Osteoblast (primary cell): ENCODE results near the gene PABPN1. TPM values are rescaled to one million over a fixed set of nuclear protein-coding genes. Genes with fewer than 3 reads are reported as not detected.

Experiments
- DNase-seq: peaks from one replicate; pipeline ENCODE4 v3.0.0; 2011; ENCODE audit warnings: low spot score, mixed read lengths; ENCODE audit not compliant: insufficient read length; ENCODE audit errors: missing footprints
- H2AFZ ChIP-seq: 2 replicates; pipeline ENCODE4 v1.6.0; 2011; ENCODE audit warnings: mild to moderate bottlenecking, low read length
- H3K27ac ChIP-seq: 2 replicates; pipeline ENCODE4 v1.5.1; 2011; ENCODE audit warnings: mild to moderate bottlenecking, low read depth, low read length, moderate library complexity
- H3K27me3 ChIP-seq: 2 replicates; pipeline ENCODE4 v1.6.0; 2012; ENCODE audit warnings: mild to moderate bottlenecking, control low read depth, inconsistent platforms, low read length, moderate library complexity; ENCODE audit not compliant: insufficient read depth
- H3K36me3 ChIP-seq: 2 replicates; pipeline ENCODE4 v1.5.1; 2011; ENCODE audit warnings: mild to moderate bottlenecking, low read length, control low read depth, moderate library complexity; ENCODE audit not compliant: insufficient read depth
- H3K4me1 ChIP-seq: 2 replicates; pipeline ENCODE4 v1.5.1; 2011; ENCODE audit warnings: mild to moderate bottlenecking, low read length, control low read depth, moderate library complexity; ENCODE audit not compliant: insufficient read depth
- H3K4me2 ChIP-seq: 2 replicates; pipeline ENCODE4 v1.6.0; 2011; ENCODE audit warnings: mild to moderate bottlenecking, low read length; ENCODE audit not compliant: insufficient read depth
- H3K4me3 ChIP-seq: fragments of 200-600 bp; sonication (generic); 3 replicates; pipeline ENCODE4 v1.5.1; 2012; ENCODE audit warnings: mild to moderate bottlenecking, low read length, inconsistent platforms; ENCODE audit not compliant: insufficient read depth
- H3K79me2 ChIP-seq: 2 replicates; pipeline ENCODE4 v1.6.0; 2012; ENCODE audit warnings: mild to moderate bottlenecking, low read length, control low read depth, inconsistent platforms; ENCODE audit not compliant: insufficient read depth
- H3K9me3 ChIP-seq: 2 replicates; pipeline ENCODE4 v1.5.1; 2011; ENCODE audit warnings: low read depth, low read length, control low read depth
- H4K20me1 ChIP-seq: 2 replicates; pipeline ENCODE4 v1.6.0; 2012; ENCODE audit warnings: mild to moderate bottlenecking, low read length, control low read depth; ENCODE audit not compliant: insufficient read depth
- total RNA-seq: library from RNA; depleted of rRNA; stranded (reverse); fragments of >200 nt; gene quantifications from 2 replicates; pipeline ENCODE4 v1.2.3, GENCODE V29; 2012
- TF ChIP-seq, protein P1 (sequence below): IDR thresholded peaks from 2 replicates; pipeline ENCODE4 v1.5.1; 2011; ENCODE audit warnings: mild to moderate bottlenecking, low read depth, low read length, moderate library complexity; ENCODE audit errors: extremely low read depth

Gene PABPN1
- total RNA-seq, 1 donor: 42.3 TPM

DNA sequence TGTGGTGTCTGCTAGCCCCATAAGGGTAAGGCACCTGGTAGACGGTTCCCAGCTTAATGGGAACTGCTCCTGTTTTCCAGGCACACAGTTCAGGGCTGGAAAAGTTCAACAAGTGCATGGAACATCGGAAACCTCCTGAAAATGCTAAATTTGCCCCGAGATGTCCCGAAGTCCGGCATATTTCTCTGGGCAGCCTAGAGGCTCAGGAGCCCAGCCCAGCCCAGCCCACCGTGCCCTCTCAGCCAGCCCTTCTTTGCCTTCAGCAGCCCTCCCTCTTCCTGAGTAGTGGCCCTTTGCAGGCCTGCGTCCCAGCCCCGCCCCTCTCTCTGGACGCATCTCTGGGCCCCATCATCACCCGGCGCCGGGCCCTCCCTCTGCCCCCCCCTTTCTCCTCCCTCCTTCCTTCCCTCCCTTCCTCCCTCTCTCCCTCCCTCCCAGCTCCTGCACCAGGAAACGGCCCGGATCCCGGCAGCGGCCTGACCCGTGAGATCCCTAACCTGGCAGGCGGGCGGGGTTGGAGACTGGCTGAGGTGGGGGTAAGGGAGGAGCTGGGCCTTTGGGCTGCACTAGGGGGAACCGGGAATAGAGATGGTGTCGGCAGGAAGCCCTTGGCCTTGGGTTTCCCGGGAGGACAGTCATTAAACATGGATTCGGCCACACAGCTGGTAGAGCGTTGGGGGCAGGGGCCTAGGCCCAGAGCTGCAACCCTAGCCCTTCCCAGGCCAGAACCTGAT, 14.7 kb upstream of the PABPN1 start, which contains the start of gene BCL2L2:
Gene BCL2L2 (plus strand): TSS at position 422 of the 734 bp plus-strand sequence. CDS start 935 bp downstream, outside the sequence.
- H3K4me2 ChIP-seq: peak within 1 kb of the TSS; percentile 82
- peaks cover 31% of the 10 kb centered on the region for H3K36me3 ChIP-seq
- TF ChIP-seq, protein P1, sequence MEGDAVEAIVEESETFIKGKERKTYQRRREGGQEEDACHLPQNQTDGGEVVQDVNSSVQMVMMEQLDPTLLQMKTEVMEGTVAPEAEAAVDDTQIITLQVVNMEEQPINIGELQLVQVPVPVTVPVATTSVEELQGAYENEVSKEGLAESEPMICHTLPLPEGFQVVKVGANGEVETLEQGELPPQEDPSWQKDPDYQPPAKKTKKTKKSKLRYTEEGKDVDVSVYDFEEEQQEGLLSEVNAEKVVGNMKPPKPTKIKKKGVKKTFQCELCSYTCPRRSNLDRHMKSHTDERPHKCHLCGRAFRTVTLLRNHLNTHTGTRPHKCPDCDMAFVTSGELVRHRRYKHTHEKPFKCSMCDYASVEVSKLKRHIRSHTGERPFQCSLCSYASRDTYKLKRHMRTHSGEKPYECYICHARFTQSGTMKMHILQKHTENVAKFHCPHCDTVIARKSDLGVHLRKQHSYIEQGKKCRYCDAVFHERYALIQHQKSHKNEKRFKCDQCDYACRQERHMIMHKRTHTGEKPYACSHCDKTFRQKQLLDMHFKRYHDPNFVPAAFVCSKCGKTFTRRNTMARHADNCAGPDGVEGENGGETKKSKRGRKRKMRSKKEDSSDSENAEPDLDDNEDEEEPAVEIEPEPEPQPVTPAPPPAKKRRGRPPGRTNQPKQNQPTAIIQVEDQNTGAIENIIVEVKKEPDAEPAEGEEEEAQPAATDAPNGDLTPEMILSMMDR: no peak
- peak within 1 kb of the TSS; percentile 95 for H2AFZ ChIP-seq
- peak within 1 kb of the TSS; percentile 81 for H3K4me3 ChIP-seq
- H3K9me3 ChIP-seq: no peaks in the 10 kb centered on the region
- H3K27ac ChIP-seq: peak within 1 kb of the TSS; percentile 89
- peaks cover 47% of the 10 kb centered on the region for H3K4me1 ChIP-seq
- DNase-seq: peak; percentile 95
- peaks cover 49% of the 10 kb centered on the region for H3K79me2 ChIP-seq
- H3K27me3 ChIP-seq: no peaks in the 10 kb centered on the region
- peaks cover 38% of the 10 kb centered on the region for H4K20me1 ChIP-seq

GRCh38 chr14:23307146-23307530, 14.1 kb upstream of the PABPN1 start:
- peak; percentile 83 for DNase-seq
- H2AFZ ChIP-seq: peak overlapping the region; percentile 95
- peaks cover 54% of the 10 kb centered on the region for H3K79me2 ChIP-seq
- peak overlapping the region; percentile 89 for H3K27ac ChIP-seq
- H3K9me3 ChIP-seq: no peaks in the 10 kb centered on the region
- peak overlapping the region; percentile 82 for H3K4me2 ChIP-seq
- peak overlapping the region; percentile 81 for H3K4me3 ChIP-seq
- TF ChIP-seq, protein P1: no peak
- H4K20me1 ChIP-seq: peaks cover 38% of the 10 kb centered on the region
- peaks cover 32% of the 10 kb centered on the region for H3K36me3 ChIP-seq
- H3K4me1 ChIP-seq: peaks cover 44% of the 10 kb centered on the region
- no peaks in the 10 kb centered on the region for H3K27me3 ChIP-seq

DNA sequence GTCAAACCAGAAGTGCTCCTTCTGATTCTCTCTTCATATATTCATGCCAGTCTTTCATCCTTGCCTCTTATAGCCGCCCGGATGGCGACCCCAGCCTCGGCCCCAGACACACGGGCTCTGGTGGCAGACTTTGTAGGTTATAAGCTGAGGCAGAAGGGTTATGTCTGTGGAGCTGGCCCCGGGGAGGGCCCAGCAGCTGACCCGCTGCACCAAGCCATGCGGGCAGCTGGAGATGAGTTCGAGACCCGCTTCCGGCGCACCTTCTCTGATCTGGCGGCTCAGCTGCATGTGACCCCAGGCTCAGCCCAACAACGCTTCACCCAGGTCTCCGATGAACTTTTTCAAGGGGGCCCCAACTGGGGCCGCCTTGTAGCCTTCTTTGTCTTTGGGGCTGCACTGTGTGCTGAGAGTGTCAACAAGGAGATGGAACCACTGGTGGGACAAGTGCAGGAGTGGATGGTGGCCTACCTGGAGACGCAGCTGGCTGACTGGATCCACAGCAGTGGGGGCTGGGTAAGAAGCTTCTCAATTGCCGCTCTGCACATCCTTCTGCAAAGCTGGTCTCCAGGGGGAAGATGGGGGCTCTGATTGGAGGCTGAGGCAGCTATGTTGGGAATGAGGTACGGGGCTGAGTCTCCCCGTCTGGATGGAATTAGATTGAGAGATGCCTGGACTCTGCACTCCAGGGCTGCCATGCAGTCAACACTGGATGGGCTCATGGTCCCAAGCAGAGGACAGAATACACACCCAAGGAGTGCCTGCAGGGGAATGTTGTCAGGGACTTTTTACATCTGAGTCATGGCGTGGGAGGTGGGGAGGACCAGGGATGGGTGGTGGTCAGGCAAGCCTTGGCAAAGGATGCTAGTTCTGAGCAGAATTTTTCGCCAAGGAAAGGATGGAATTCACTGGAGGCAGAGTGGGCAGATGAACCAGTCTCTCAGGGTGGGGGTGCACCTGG, 13.3 kb upstream of the PABPN1 start:
- Histone ChIP-seq H2AFZ (no peak overlapping the region), H3K4me2 (peak overlapping the region; percentile 82), H3K9me3 (no peaks in the 10 kb centered on the region), H3K79me2 (peaks cover 61% of the 10 kb centered on the region), H3K4me1 (peaks cover 40% of the 10 kb centered on the region), H4K20me1 (peaks cover 38% of the 10 kb centered on the region), H3K4me3 (peak overlapping the region; percentile 81), H3K27ac (peak overlapping the region; percentile 89), H3K27me3 (no peaks in the 10 kb centered on the region), H3K36me3 (peaks cover 38% of the 10 kb centered on the region)
- TF ChIP-seq, protein P1: no peak
- no peak for DNase-seq
